Endodermal cell (in vitro differentiated cells): Measurements from ENCODE around the gene RFX7. TPM values are rescaled to one million over a fixed set of nuclear protein-coding genes. Genes with fewer than 3 reads are reported as not detected.

Source experiments
- DNase-seq: peaks from one replicate; pipeline ENCODE4 v3.0.0-alpha.2; 2017
- H3K27ac ChIP-seq: 2 replicates; pipeline ENCODE4 v1.5.1; 2013; ENCODE audit warnings: mild to moderate bottlenecking, low read depth, low read length, moderate library complexity
- H3K27me3 ChIP-seq: 2 replicates; pipeline ENCODE4 v1.6.1; 2013; ENCODE audit warnings: mild to moderate bottlenecking, low read length, moderate library complexity; ENCODE audit not compliant: insufficient read depth, control insufficient read depth, poor library complexity, severe bottlenecking
- H3K36me3 ChIP-seq: 2 replicates; pipeline ENCODE4 v1.7.0; 2013; ENCODE audit warnings: mild to moderate bottlenecking, low read length, moderate library complexity; ENCODE audit not compliant: control insufficient read depth, insufficient read depth
- H3K4me1 ChIP-seq: one replicate; pipeline ENCODE4 v1.7.0; 2013; ENCODE audit warnings: low read length; ENCODE audit not compliant: control insufficient read depth, insufficient read depth
- H3K4me3 ChIP-seq: 2 replicates; pipeline ENCODE4 v1.5.1; 2013; ENCODE audit warnings: mild to moderate bottlenecking, low read length, moderate library complexity
- H3K9ac ChIP-seq: 2 replicates; pipeline ENCODE4 v1.6.1; 2013; ENCODE audit warnings: mild to moderate bottlenecking, low read length, moderate library complexity; ENCODE audit not compliant: poor library complexity, severe bottlenecking; ENCODE audit errors: extremely low read depth
- H3K9me3 ChIP-seq: 2 replicates; pipeline ENCODE4 v1.6.1; 2013; ENCODE audit warnings: mild to moderate bottlenecking, low read length, moderate library complexity; ENCODE audit not compliant: control insufficient read depth
- H3K27ac Mint-ChIP-seq: 2 replicates; pipeline ENCODE4 v1.8.0; 2020; ENCODE audit warnings: mixed read lengths
- H3K27me3 Mint-ChIP-seq: 2 replicates; pipeline ENCODE4 v1.8.0; 2021; ENCODE audit warnings: mild to moderate bottlenecking, mixed read lengths; ENCODE audit not compliant: insufficient read depth
- H3K36me3 Mint-ChIP-seq: 2 replicates; pipeline ENCODE4 v1.8.0; 2020; ENCODE audit warnings: low read depth, mixed read lengths
- H3K4me1 Mint-ChIP-seq: 2 replicates; pipeline ENCODE4 v1.8.0; 2020; ENCODE audit warnings: mixed read lengths
- H3K4me3 Mint-ChIP-seq: 2 replicates; pipeline ENCODE4 v1.8.0; 2020; ENCODE audit warnings: mild to moderate bottlenecking, moderate library complexity, mixed read lengths
- H3K9me3 Mint-ChIP-seq: 2 replicates; pipeline ENCODE4 v1.8.0; 2020; ENCODE audit warnings: mild to moderate bottlenecking, mixed read lengths
- CTCF ChIP-seq: fragments of 200-600 bp; sonication (generic); conservative IDR thresholded peaks from 2 replicates; pipeline ENCODE4 v1.5.0; 2021; ENCODE audit warnings: antibody characterized with exemption, mild to moderate bottlenecking
- WGBS, 2 experiments: methylation state at CpG; one replicate each; pipeline versions ENCODE4 v1.1.5 to v1.1.7; 2013; ENCODE audit warnings: missing lambda C conversion rate in 2 of 2, mixed read lengths in 1 of 2; ENCODE audit not compliant: insufficient coverage in 1 of 2, insufficient read length in 1 of 2; 5-methylcytosine and 5-hydroxymethylcytosine counted together
- total RNA-seq, 2 donors: library from RNA; stranded (reverse); fragmentation: NEBNext Ultra II Directional in 1 of 2; extraction: Animal tissue kit (Norgen Biotek cat#: 25700) in 1 of 2; gene quantifications; 2 replicates in 1 of 2; 3 replicates in 1 of 2; pipeline ENCODE4 v1.2.1, GENCODE V29; 2021

Gene RFX7
- total RNA-seq, 2 donors from 2014 or later, result 19.3 to 25.3 TPM

- H3K9me3 Mint-ChIP-seq, result no peaks in the 10 kb centered on the region
- no peaks in the 10 kb centered on the region for H3K9me3 ChIP-seq
- DNase-seq, result no peak
- no peak overlapping the region for H3K9ac ChIP-seq
- no peak overlapping the region for H3K27ac Mint-ChIP-seq
- no peak overlapping the region for H3K27ac ChIP-seq
- H3K36me3 Mint-ChIP-seq, result peaks cover 57% of the 10 kb centered on the region
- no peak overlapping the region for H3K4me3 ChIP-seq
- TF ChIP-seq CTCF, result no peak
- H3K27me3 ChIP-seq, result no peaks in the 10 kb centered on the region
- no peak overlapping the region for H3K4me3 Mint-ChIP-seq
- no peaks in the 10 kb centered on the region for H3K4me1 ChIP-seq
- H3K36me3 ChIP-seq, result peaks cover 37% of the 10 kb centered on the region
- no peaks in the 10 kb centered on the region for H3K27me3 Mint-ChIP-seq
- 90 to 95% methylated on average over 3 to 5 of the region's 5 CpGs for WGBS, 2 experiments
- H3K4me1 Mint-ChIP-seq, result no peaks in the 10 kb centered on the region
These were observed 145.3 kb downstream of the RFX7 start for GRCh38 chr15:56098195-56098863.

GRCh38 chr15:56095406-56095805, 148.3 kb downstream of the RFX7 start:
- no peak overlapping the region for H3K27ac ChIP-seq
- DNase-seq, result no peak
- TF ChIP-seq CTCF, result no peak
- peaks cover 41% of the 10 kb centered on the region for H3K36me3 ChIP-seq
- no peak overlapping the region for H3K4me3 Mint-ChIP-seq
- no peaks in the 10 kb centered on the region for H3K4me1 Mint-ChIP-seq
- H3K27me3 ChIP-seq, result no peaks in the 10 kb centered on the region
- H3K4me3 ChIP-seq, result no peak overlapping the region
- peaks cover 3% of the 10 kb centered on the region for H3K4me1 ChIP-seq
- H3K9me3 Mint-ChIP-seq, result no peaks in the 10 kb centered on the region
- no peaks in the 10 kb centered on the region for H3K9me3 ChIP-seq
- peaks cover 53% of the 10 kb centered on the region for H3K36me3 Mint-ChIP-seq
- no peak overlapping the region for H3K9ac ChIP-seq
- no peak overlapping the region for H3K27ac Mint-ChIP-seq
- 84% methylated on average over 1 of the region's 1 CpG; no CpG with 5 or more reads in 1 of the 2 experiments for WGBS, 2 experiments
- H3K27me3 Mint-ChIP-seq, result no peaks in the 10 kb centered on the region

GRCh38 chr15:56094171-56094570, 149.5 kb downstream of the RFX7 start:
- Histone ChIP-seq H3K9me3 (no peaks in the 10 kb centered on the region), H3K4me3 (no peak overlapping the region), H3K36me3 (peaks cover 41% of the 10 kb centered on the region), H3K27me3 (no peaks in the 10 kb centered on the region), H3K27ac (no peak overlapping the region), H3K9ac (no peak overlapping the region), H3K4me1 (peaks cover 9% of the 10 kb centered on the region)
- peaks cover 50% of the 10 kb centered on the region for H3K36me3 Mint-ChIP-seq
- no peak overlapping the region for H3K4me3 Mint-ChIP-seq
- H3K9me3 Mint-ChIP-seq, result no peaks in the 10 kb centered on the region
- DNase-seq, result no peak
- no peak for TF ChIP-seq CTCF
- no peak overlapping the region for H3K27ac Mint-ChIP-seq
- H3K4me1 Mint-ChIP-seq, result no peaks in the 10 kb centered on the region
- no peaks in the 10 kb centered on the region for H3K27me3 Mint-ChIP-seq
- WGBS, 2 experiments, result 95 to 100% methylated on average over 3 to 5 of the region's 5 CpGs
